Left ventricle myocardium inferior (tissue), 1 donor: Measurements from ENCODE around the gene RNU6-9. TPM values are rescaled to one million over a fixed set of nuclear protein-coding genes. Genes with fewer than 3 reads are reported as not detected.
A peak's percentile ranks its signal among the peaks of the same experiment; 100 is the strongest.
"Not testable (repeated sequence)": the region's sequence is repeated elsewhere in the genome, so short reads cannot be mapped to it uniquely, and the experiment has no call there.

Source experiments
- DNase-seq: peaks from one replicate; pipeline ENCODE4 v3.0.0-alpha.2; 2020
- H3K27ac ChIP-seq: fragments of 200-600 bp; replicated peaks from 2 replicates; pipeline ENCODE4 v1.8.0; 2021
- H3K27me3 ChIP-seq: fragments of 200-600 bp; 2 replicates; pipeline ENCODE4 v1.8.0; 2021; ENCODE audit warnings: low read depth
- H3K36me3 ChIP-seq: fragments of 200-600 bp; 2 replicates; pipeline ENCODE4 v1.8.0; 2021
- H3K4me1 ChIP-seq: fragments of 200-600 bp; 2 replicates; pipeline ENCODE4 v1.8.0; 2021
- H3K4me3 ChIP-seq: fragments of 200-600 bp; 2 replicates; pipeline ENCODE4 v1.8.0; 2021; ENCODE audit warnings: mild to moderate bottlenecking, moderate library complexity
- H3K9me3 ChIP-seq: fragments of 200-600 bp; replicated peaks from 2 replicates; pipeline ENCODE4 v1.8.0; 2021
- intact Hi-C: fragments of 100-400 bp; cut with micrococcal nuclease; formaldehyde crosslinking; loops from one replicate; pipeline ENCODE4 v1.11.0; 2022
- total RNA-seq: library from RNA; stranded (reverse); fragmentation: NEBNext Ultra II Directional; extraction: Animal tissue kit (Norgen Biotek cat#: 25700); gene quantifications from one replicate; pipeline ENCODE4 v1.2.1, GENCODE V29; 2021
- TF ChIP-seq, protein P1 (sequence below): fragments of 200-600 bp; IDR thresholded peaks from 2 replicates; pipeline ENCODE4 v1.8.0; 2021; ENCODE audit warnings: antibody characterized with exemption, mild to moderate bottlenecking, borderline replicate concordance
- donor health status: DM: no; HTN: yes; CAD: no; lungs with severe emphysema.

RNU6-9 gene
- total RNA-seq, 1 donor from 2014 or later: not detected

- no peaks in the 10 kb centered on the region for H3K9me3 ChIP-seq
- H3K4me1 ChIP-seq: peaks cover 37% of the 10 kb centered on the region
- H3K36me3 ChIP-seq: no peaks in the 10 kb centered on the region
- TF ChIP-seq, protein P1, sequence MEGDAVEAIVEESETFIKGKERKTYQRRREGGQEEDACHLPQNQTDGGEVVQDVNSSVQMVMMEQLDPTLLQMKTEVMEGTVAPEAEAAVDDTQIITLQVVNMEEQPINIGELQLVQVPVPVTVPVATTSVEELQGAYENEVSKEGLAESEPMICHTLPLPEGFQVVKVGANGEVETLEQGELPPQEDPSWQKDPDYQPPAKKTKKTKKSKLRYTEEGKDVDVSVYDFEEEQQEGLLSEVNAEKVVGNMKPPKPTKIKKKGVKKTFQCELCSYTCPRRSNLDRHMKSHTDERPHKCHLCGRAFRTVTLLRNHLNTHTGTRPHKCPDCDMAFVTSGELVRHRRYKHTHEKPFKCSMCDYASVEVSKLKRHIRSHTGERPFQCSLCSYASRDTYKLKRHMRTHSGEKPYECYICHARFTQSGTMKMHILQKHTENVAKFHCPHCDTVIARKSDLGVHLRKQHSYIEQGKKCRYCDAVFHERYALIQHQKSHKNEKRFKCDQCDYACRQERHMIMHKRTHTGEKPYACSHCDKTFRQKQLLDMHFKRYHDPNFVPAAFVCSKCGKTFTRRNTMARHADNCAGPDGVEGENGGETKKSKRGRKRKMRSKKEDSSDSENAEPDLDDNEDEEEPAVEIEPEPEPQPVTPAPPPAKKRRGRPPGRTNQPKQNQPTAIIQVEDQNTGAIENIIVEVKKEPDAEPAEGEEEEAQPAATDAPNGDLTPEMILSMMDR: no peak
- DNase-seq: no peak
- intact Hi-C loops: no loop called here
- peak overlapping the region; percentile 63 for H3K27ac ChIP-seq
- H3K27me3 ChIP-seq: peaks cover 77% of the 10 kb centered on the region
- no peak overlapping the region for H3K4me3 ChIP-seq
These were observed 44.8 kb upstream of the RNU6-9 start for GRCh38 chr19:848386-848921.

DNA sequence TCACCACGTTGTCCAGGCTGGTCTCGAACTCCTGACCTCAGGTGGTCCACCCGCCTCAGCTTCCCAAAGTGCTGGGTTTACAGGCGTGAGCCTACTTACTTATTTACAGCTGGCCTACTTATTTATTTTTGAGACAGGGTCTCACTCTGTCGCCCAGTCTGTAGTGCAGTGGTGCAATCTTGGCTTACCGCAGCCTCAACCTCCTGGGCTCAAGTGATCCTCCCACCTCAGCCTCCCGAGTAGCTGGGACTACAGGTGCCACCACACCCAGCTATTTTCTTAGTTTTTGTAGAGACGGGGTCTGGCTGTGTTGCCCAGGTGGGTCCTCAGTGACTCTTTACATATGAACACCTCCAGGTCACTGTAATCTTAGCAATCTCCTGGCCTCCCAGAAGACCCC is 44.1 kb upstream of the RNU6-9 start:
- intact Hi-C loops, H3K9me3 ChIP-seq, DNase-seq, H3K4me3 ChIP-seq, H3K36me3 ChIP-seq: not testable (repeated sequence)
- Histone ChIP-seq H3K4me1 (peaks cover 32% of the 10 kb centered on the region), H3K27ac (peak overlapping the region; percentile 63), H3K27me3 (peaks cover 74% of the 10 kb centered on the region)

- Histone ChIP-seq H3K4me3 (peak overlapping the region; percentile 48), H3K4me1 (peaks cover 32% of the 10 kb centered on the region), H3K27ac (peak overlapping the region; percentile 80), H3K9me3 (no peaks in the 10 kb centered on the region), H3K27me3 (peaks cover 75% of the 10 kb centered on the region), H3K36me3 (no peaks in the 10 kb centered on the region)
- intact Hi-C loops: no loop called here
- peak; percentile 93 for DNase-seq
- TF ChIP-seq, protein P1: no peak
These were observed 42.9 kb upstream of the RNU6-9 start for GRCh38 chr19:850221-850978.

- Histone ChIP-seq H3K4me3 (peak overlapping the region; percentile 48), H3K36me3 (no peaks in the 10 kb centered on the region), H3K27me3 (peaks cover 75% of the 10 kb centered on the region), H3K4me1 (peaks cover 32% of the 10 kb centered on the region), H3K9me3 (no peaks in the 10 kb centered on the region), H3K27ac (peak overlapping the region; percentile 80)
- TF ChIP-seq, protein P1: no peak
- intact Hi-C loops: no loop called here
- DNase-seq: no peak
These were observed 42.3 kb upstream of the RNU6-9 start for GRCh38 chr19:850979-851335.

DNA sequence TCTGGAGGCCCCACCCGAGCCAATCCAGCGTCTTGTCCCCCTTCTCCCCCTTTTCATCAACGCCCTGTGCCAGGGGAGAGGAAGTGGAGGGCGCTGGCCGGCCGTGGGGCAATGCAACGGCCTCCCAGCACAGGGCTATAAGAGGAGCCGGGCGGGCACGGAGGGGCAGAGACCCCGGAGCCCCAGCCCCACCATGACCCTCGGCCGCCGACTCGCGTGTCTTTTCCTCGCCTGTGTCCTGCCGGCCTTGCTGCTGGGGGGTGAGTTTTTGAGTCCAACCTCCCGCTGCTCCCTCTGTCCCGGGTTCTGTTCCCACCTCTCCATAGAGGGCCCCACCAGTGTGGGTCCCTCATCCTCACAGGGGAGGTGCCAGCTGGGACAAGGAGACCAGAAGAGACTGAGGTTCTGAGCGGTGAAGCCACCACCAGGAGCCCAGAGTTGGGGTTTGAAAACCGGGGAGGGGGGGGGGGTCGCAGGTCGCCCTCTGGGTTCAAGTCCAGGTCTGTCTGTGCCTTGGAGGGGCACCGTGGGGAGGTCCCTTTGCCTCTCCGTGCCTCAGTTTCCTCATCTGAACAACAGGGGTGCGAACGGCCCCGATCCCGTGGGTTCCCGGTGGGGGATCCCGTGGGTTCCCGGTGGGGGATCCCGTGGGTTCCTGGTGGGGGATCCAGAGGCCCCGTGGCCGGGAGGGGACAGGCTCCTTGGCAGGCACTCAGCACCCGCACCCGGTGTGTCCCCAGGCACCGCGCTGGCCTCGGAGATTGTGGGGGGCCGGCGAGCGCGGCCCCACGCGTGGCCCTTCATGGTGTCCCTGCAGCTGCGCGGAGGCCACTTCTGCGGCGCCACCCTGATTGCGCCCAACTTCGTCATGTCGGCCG is 40.9 kb upstream of the RNU6-9 start, which contains the start of gene ELANE:
Gene ELANE, plus strand, starts transcription at position 168 of the 878 bp plus-strand sequence. Its CDS starts 26 bp downstream, at position 194.
- TF ChIP-seq, protein P1: no peak
- Histone ChIP-seq H3K9me3 (no peaks in the 10 kb centered on the region), H3K36me3 (no peaks in the 10 kb centered on the region), H3K27me3 (peaks cover 62% of the 10 kb centered on the region), H3K27ac (peak within 1 kb of the TSS; percentile 80), H3K4me3 (peak within 1 kb of the TSS; percentile 48), H3K4me1 (peaks cover 32% of the 10 kb centered on the region)
- intact Hi-C loops: no loop called here
- DNase-seq: no peak
